Activated T-cell treated with anti-CD3 and anti-CD28 coated beads, Interleukin-2, amount 50 U/mL, for 72 hours (primary cell): ENCODE results near the gene KIF19. TPM values are rescaled to one million over a fixed set of nuclear protein-coding genes. Genes with fewer than 3 reads are reported as not detected.
A peak's percentile ranks its signal among the peaks of the same experiment; 100 is the strongest.

Experiments used
- ATAC-seq, 2 donors: fragments of 150-1000 bp; cut with Tn5 transposase; replicated peaks in 1 of 2; 2 replicates each; pipeline ENCODE4 v1.10.0; 2021; ENCODE audit warnings: moderate library complexity in 2 of 2, mild to moderate bottlenecking in 1 of 2
- DNase-seq, 2 donors: peaks; one replicate each; pipeline ENCODE4 v3.0.0; 2021 to 2022; ENCODE audit warnings: mixed read lengths in 1 of 2
- H3K27ac Mint-ChIP-seq: one replicate; pipeline ENCODE4 v1.8.0; 2022; ENCODE audit warnings: mild to moderate bottlenecking, moderate library complexity, mixed read lengths
- H3K27me3 Mint-ChIP-seq: one replicate; pipeline ENCODE4 v1.8.0; 2022; ENCODE audit warnings: low read depth, mixed read lengths
- H3K36me3 Mint-ChIP-seq, 2 donors: one replicate each; pipeline ENCODE4 v1.8.0; 2022; ENCODE audit warnings: mixed read lengths in 2 of 2, mild to moderate bottlenecking in 1 of 2; ENCODE audit not compliant: insufficient read depth in 2 of 2
- H3K4me1 Mint-ChIP-seq: one replicate; pipeline ENCODE4 v1.8.0; 2022; ENCODE audit warnings: low read depth, mixed read lengths
- H3K4me3 Mint-ChIP-seq, 2 donors: one replicate each; pipeline ENCODE4 v1.8.0; 2022; ENCODE audit warnings: mild to moderate bottlenecking in 2 of 2, mixed read lengths in 2 of 2, moderate library complexity in 2 of 2
- H3K9me3 Mint-ChIP-seq, 2 donors: one replicate each; pipeline ENCODE4 v1.8.0; 2022; ENCODE audit warnings: mixed read lengths in 2 of 2
- total RNA-seq, 2 donors: library from RNA; stranded (reverse); gene quantifications; one replicate each; pipeline ENCODE4 v1.2.3, GENCODE V29; 2022

KIF19 gene
- total RNA-seq, 2 donors from 2014 or later = 0.25 TPM; not detected in 1

DNA sequence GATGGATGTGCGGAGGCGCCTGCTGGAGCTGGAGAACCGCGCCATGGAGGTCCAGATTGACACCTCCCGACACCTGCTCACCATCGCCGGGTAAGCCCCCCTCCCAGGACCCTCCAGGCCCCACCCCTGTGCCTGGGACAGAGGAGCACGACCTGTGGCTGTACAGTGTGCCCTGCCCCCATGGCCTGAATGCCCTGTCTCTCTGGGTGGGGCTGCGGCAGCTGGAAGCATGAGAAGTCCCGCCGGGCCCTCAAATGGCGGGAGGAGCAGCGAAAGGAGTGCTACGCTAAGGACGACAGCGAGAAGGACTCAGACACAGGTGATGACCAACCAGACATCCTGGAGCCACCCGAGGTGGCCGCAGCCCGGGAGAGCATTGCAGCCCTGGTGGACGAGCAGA is 24.5 kb downstream of the KIF19 start:
- no peaks in the 10 kb centered on the region for H3K9me3 Mint-ChIP-seq

DNA sequence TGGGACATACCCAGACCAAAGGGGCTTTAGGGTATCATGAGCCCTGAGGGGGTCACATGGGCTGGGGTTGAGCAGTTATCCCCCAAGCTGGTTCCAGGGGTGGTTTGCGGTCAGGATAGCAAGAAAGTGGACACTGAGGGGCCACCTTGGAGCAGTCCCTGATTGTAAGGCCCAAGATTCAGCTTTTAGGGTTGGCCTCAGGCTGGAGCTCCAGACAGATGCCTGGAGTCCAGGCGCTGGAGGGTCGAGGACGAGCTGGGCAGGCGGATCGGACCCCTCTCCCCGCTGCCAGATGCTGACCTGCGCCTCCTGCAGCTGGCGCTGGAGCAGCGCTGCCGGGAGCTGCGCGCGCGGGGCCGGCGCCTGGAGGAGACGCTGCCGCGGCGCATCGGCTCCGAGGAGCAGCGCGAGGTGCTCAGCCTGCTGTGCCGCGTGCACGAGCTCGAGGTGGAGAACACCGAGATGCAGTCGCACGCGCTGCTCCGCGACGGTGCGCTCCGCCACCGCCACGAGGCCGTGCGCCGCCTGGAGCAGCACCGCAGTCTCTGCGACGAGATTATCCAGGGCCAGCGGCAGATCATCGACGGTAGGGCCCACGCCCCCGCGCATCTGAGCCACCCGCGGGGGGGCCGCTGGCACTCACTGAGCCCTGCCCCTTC is 25.7 kb downstream of the KIF19 start:
- no peak overlapping the region for H3K4me3 Mint-ChIP-seq
- peaks cover 58% of the 10 kb centered on the region for H3K27me3 Mint-ChIP-seq
- DNase-seq (peak in 1 of 2 donors; percentile 11), ATAC-seq (peak; percentile 27 to 33)
- no peaks in the 10 kb centered on the region for H3K36me3 Mint-ChIP-seq
- no peaks in the 10 kb centered on the region for H3K9me3 Mint-ChIP-seq
- H3K4me1 Mint-ChIP-seq = no peaks in the 10 kb centered on the region
- no peak overlapping the region for H3K27ac Mint-ChIP-seq

More for the DNA sequence above, 24.5 kb downstream of the KIF19 start:
- DNase-seq (no peak), ATAC-seq (no peak)
- Mint-ChIP-seq H3K27ac (no peak overlapping the region), H3K4me3 (no peak overlapping the region), H3K4me1 (no peaks in the 10 kb centered on the region), H3K36me3 (no peaks in the 10 kb centered on the region), H3K27me3 (peaks cover 48% of the 10 kb centered on the region)

DNA sequence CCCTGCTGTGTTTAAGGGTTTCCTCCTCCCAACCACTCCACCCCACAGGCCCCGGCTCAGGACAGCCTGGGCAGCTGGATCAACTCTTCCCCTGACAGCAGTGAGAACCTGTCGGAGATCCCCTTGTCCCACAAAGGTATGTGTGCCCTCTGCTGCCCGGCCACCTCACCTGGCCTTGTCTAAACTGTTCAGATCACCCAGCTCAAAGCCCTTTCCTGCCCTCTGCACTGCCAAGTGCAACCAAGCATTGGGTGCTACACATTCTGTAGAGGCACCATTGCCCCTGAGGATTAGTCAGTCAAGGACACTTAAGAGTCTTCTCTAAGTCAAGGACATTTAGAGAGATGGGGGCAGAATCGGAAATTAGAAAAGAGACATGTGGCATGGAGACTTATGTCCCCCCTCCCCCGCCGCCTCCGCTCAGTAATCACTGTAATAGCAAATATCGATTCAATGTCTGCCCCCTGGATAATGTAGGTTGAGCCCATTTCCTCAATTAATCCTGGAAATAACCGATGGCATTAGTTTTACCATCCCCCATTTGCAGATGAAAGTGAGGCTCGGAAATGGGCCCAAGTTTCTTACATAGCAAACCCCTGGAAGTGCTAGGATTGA is 27.5 kb downstream of the KIF19 start:
- ATAC-seq = no peak
- DNase-seq = no peak
- H3K4me3 Mint-ChIP-seq = no peak overlapping the region
- no peaks in the 10 kb centered on the region for H3K4me1 Mint-ChIP-seq
- no peaks in the 10 kb centered on the region for H3K9me3 Mint-ChIP-seq
- H3K36me3 Mint-ChIP-seq = no peaks in the 10 kb centered on the region
- no peak overlapping the region for H3K27ac Mint-ChIP-seq
- peaks cover 59% of the 10 kb centered on the region for H3K27me3 Mint-ChIP-seq

DNA sequence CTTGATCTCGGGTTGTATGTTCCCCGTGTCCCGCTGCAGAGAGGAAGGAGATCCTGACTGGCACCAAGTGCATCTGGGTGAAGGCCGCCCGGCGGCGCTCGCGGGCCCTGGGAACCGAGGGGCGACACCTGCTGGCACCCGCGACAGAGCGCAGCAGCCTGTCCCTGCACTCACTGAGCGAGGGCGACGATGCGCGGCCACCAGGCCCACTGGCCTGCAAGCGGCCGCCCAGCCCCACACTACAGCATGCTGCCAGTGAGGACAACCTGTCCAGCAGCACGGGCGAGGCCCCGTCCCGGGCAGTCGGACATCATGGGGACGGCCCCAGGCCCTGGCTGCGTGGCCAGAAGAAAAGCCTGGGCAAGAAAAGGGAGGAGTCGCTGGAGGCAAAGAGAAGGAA is 28.1 kb downstream of the KIF19 start:
- no peaks in the 10 kb centered on the region for H3K36me3 Mint-ChIP-seq
- peaks cover 59% of the 10 kb centered on the region for H3K27me3 Mint-ChIP-seq
- ATAC-seq (peak; percentile 86 to 90), DNase-seq (peak; percentile 78 to 82)
- H3K27ac Mint-ChIP-seq = no peak overlapping the region
- no peaks in the 10 kb centered on the region for H3K9me3 Mint-ChIP-seq
- no peaks in the 10 kb centered on the region for H3K4me1 Mint-ChIP-seq
- H3K4me3 Mint-ChIP-seq = no peak overlapping the region

DNA sequence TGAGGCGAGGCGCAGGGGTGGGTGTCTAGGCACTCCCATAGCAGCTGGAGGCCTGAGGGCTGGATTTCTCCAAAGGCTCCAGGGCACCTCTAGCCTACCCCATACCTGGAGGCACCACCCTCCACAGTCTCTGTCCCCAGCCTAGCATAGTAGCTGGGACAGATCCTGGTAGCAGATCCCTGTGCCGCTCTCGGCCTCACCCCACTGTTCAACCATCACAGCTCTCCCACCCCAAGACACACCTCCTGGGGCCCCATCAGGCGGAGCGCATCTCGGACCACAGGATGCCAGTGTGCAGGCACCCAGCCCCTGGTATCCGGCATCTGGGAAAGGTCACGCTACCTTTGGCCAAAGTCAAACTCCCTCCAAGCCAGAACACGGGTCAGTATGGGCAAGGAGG is 28.5 kb downstream of the KIF19 start:
- DNase-seq (no peak), ATAC-seq (peak; percentile 6 to 17)
- Mint-ChIP-seq H3K9me3 (no peaks in the 10 kb centered on the region), H3K27me3 (peaks cover 59% of the 10 kb centered on the region), H3K36me3 (no peaks in the 10 kb centered on the region), H3K4me1 (no peaks in the 10 kb centered on the region), H3K27ac (no peak overlapping the region), H3K4me3 (no peak overlapping the region)

DNA sequence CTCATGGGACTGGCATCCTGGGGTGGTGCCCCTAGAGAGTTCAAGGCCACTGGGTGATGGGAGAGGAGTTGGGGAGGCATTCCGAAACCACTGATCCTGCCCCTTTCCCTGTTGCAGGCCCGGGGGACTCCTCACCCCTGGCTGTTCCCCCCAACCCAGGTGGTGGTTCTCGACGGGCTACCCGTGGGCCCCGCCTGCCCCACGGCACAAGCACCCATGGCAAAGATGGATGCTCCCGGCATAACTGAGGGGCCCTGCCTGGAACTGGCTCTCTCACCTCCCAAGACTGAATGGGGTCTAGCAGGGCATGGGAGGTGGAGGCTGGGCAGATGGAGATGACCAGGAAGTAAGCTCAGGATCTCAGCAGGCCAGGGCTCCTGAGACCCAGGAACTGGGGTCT is 29.0 kb downstream of the KIF19 start:
- H3K36me3 Mint-ChIP-seq = no peaks in the 10 kb centered on the region

DNA sequence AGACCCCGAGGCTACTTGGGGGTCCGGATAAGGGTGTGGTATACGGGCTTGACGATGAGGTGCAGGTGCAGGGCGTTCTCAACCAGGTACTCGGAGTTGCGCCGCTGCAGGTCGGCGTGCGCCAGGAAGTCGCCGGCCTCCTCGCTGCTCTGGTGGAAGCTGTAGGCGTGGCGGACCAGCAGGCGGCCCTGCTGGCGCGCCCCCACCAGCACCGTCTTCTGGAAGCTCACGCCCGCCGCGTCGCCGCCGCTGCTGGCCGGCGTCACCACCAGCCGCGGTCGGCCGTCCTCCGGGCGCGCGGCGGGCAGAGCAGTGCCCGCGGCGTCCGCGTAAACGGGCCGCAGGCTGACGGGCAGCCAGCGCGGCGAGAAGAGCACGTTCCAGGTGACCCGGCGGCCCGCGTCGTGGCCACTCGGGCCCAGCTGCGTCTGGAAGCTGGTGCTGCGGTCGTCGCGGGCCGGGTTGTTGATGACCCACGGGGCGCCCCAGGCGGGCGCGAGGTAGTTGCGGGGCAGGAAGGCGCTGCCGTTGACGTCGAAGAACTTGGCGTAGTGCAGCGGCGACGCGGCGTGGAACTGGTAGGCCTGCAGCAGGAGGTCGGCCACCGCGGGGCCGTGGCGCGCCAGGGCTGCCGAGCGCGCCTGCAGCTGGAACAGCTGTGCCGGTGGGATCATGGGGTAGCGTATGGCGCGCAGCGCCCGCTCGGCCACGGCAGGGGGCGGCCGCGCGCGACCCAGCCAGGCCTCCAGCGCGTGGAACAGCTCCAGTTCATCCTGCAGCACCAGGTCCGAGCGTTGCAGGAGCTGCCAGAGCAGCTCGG is 30.8 kb downstream of the KIF19 start:
- no peak overlapping the region for H3K27ac Mint-ChIP-seq
- ATAC-seq = peak; percentile 29 to 31
- peaks cover 50% of the 10 kb centered on the region for H3K27me3 Mint-ChIP-seq
- no peaks in the 10 kb centered on the region for H3K9me3 Mint-ChIP-seq
- H3K4me1 Mint-ChIP-seq = no peaks in the 10 kb centered on the region
- DNase-seq = peak; percentile 21 to 30
- no peaks in the 10 kb centered on the region for H3K36me3 Mint-ChIP-seq
- H3K4me3 Mint-ChIP-seq = peak overlapping the region; percentile 40 to 52

More for the DNA sequence above, 29.0 kb downstream of the KIF19 start:
- no peak for DNase-seq
- Mint-ChIP-seq H3K27me3 (peaks cover 56% of the 10 kb centered on the region), H3K4me1 (no peaks in the 10 kb centered on the region), H3K27ac (no peak overlapping the region), H3K4me3 (no peak overlapping the region), H3K9me3 (no peaks in the 10 kb centered on the region)
- no peak for ATAC-seq

DNA sequence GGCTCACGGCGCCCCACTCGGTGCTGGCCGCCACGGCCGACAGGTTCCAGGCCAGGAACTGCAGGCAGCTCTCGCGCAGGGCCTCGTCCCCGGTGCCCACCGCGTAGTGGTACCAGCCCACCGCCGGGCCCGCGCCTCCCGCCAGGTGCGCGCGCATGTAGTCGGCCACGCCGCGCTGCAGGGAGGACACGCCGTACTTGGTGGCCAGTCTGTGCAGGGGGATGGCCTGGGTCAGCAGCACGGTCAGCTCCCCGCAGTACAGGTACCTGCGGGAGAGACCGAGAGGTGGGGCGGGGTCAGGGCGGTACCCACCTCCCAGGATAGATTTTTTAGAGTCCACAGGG is 31.4 kb downstream of the KIF19 start:
- DNase-seq (no peak), ATAC-seq (no peak)
- no peaks in the 10 kb centered on the region for H3K4me1 Mint-ChIP-seq
- H3K27me3 Mint-ChIP-seq = peaks cover 56% of the 10 kb centered on the region
- peak overlapping the region in 1 of 2 donors; percentile 59 for H3K4me3 Mint-ChIP-seq
- no peak overlapping the region for H3K27ac Mint-ChIP-seq
- H3K36me3 Mint-ChIP-seq = no peaks in the 10 kb centered on the region
- H3K9me3 Mint-ChIP-seq = no peaks in the 10 kb centered on the region

DNA sequence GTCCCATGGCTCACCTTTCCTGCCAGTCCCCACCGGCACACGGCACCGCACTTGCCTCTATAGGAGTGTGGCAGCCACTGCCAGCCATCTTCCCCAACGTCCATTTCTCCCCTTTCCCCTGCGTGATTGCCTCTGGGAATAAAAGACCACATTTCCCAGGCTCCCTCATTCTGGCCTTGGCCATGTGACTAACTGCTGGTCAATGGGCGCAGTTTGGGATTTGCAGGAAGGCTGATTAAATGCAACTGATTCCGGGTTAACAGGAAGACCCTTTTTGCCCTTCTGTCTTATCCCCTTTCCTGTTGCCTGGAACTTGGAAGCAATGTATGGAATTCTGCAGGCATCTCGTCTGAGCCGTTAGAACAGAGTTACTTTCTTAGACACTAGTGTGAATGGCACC is 32.7 kb downstream of the KIF19 start:
- Mint-ChIP-seq H3K27me3 (peaks cover 51% of the 10 kb centered on the region), H3K4me1 (no peaks in the 10 kb centered on the region), H3K4me3 (no peak overlapping the region), H3K36me3 (no peaks in the 10 kb centered on the region), H3K9me3 (no peaks in the 10 kb centered on the region), H3K27ac (no peak overlapping the region)
- DNase-seq (no peak), ATAC-seq (no peak)

DNA sequence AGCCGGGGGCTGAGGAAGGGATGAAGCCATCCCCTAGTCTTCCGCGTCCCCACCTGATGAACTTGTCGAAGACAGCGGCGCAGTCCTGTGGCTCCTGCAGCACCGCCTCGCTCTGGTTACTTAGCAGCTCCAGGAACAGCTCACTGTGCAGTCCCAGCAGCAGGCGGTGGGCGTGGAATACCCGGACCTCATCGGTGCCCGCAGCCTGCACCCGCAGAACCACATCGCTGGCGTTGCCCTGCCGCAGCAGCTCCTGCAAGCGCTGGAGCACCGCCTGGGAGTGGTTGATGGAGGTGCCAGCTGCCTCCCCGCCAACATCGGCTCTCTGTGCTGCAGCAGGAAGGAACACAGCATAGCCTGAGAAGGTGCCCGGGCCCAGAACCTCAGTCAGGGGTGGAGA is 33.9 kb downstream of the KIF19 start:
- ATAC-seq (no peak), DNase-seq (no peak)
- Mint-ChIP-seq H3K27me3 (peaks cover 38% of the 10 kb centered on the region), H3K27ac (no peak overlapping the region), H3K36me3 (no peaks in the 10 kb centered on the region), H3K9me3 (no peaks in the 10 kb centered on the region), H3K4me3 (no peak overlapping the region), H3K4me1 (no peaks in the 10 kb centered on the region)

DNA sequence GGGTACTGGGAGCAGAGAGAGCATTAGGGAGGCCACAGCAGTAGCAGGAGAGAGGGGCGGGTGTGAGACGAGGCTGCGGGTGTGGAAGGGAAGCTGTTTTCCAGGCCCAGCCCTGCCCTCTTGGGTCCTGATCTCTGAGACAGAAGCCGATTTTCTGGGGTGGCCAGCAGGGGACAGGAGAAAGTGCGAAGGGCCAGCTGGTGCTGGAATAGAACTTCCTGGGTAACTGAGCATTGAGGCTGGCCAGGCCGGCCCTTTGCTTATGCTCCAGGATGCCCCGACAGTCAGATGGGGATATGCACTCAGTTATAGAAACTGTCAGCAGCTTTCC is 34.8 kb downstream of the KIF19 start:
- Mint-ChIP-seq H3K9me3 (no peaks in the 10 kb centered on the region), H3K4me3 (no peak overlapping the region), H3K4me1 (no peaks in the 10 kb centered on the region), H3K36me3 (no peaks in the 10 kb centered on the region), H3K27me3 (peaks cover 29% of the 10 kb centered on the region), H3K27ac (no peak overlapping the region)
- ATAC-seq (no peak), DNase-seq (no peak)

DNA sequence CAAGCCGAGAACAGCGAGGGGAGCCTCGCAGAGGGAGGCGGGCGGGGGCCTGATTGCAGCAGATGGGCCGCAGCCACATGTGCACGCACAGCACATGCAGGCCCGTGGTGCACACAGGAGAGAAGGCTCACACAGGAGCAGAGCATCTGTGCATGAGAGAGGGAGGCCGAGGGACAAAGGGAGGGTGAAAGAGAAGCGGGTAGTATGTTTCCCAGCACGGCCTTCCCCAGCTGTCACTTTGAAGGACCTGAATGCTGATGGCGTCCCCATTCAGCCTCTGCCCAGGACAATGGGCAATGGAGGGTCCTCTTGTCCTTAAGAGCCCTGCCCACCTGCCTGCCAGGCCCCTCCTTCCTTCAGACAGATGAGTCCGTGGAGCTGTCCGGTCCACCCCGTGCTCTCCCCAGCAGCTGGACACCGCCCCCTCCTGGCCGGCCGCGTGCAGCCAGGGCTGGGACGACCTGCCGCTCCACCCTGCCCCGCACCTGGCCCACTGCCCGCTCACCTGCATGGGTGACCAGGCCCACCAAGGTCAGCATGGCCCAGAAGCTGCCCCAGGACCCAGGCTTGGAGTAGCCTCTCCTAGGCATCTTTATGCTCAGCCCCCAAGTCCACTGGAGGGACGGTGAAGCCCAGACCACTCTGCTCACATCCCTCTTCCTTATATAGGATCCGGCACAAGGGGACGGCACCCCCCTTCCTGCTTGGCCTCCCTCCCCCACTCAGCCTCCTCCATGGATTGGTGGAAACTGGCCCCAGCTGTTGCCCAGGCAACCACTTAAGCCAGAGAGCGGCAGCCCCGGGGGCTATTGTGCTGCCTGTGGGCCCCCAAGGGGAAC is 35.4 kb downstream of the KIF19 start, which contains the start of gene BTBD17:
Gene BTBD17, minus strand, starts transcription at position 639 of the 839 bp plus-strand sequence. Its CDS starts 49 bp downstream, at position 590.
- Mint-ChIP-seq H3K27ac (no peak within 1 kb of the TSS), H3K9me3 (no peaks in the 10 kb centered on the region), H3K36me3 (no peaks in the 10 kb centered on the region), H3K27me3 (peaks cover 23% of the 10 kb centered on the region), H3K4me3 (no peak within 1 kb of the TSS), H3K4me1 (no peaks in the 10 kb centered on the region)
- ATAC-seq (peak; percentile 67 to 71), DNase-seq (peak; percentile 49 to 62)

DNA sequence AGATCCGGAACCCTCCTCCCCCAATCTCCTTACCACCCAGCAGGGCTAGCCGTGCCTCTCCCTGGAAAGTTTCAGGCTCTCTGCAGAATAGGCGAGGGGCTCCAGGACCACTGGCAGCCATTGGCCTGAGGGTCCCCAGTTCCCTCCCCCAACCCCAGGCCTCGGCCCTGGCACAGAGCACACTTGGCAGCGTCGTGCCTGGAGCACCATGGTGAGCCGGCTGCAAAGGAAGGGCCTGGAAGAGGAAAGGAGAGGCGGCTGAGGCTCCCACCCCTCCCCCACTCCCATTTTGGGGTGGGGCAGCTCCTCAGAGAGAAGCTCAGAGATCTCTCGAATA is 36.0 kb downstream of the KIF19 start:
- peaks cover 22% of the 10 kb centered on the region for H3K27me3 Mint-ChIP-seq
- no peaks in the 10 kb centered on the region for H3K4me1 Mint-ChIP-seq
- no peaks in the 10 kb centered on the region for H3K36me3 Mint-ChIP-seq
- H3K4me3 Mint-ChIP-seq = no peak overlapping the region
- ATAC-seq (no peak), DNase-seq (no peak)
- no peaks in the 10 kb centered on the region for H3K9me3 Mint-ChIP-seq
- H3K27ac Mint-ChIP-seq = no peak overlapping the region
